ENCODE results near the gene CAMK2N1.

GRCh38 chr1:20491178-20491577 lies 5.2 kb upstream of the CAMK2N1 start:
- TF ChIP-seq CTCF (IDR thresholded peaks at IDR 0.05) (no peak), POLR2A (IDR thresholded peaks at IDR 0.05) (no peak)

Measured in transverse colon (tissue), 3 donors.